Measurements from ENCODE around the gene ZNF165.
A peak's percentile ranks its signal among the peaks of the same experiment; 100 is the strongest.
"Not testable (repeated sequence)": the region's sequence is repeated elsewhere in the genome, so short reads cannot be mapped to it uniquely, and the experiment has no call there.

Gene ZNF165

GRCh38 chr6:28080381-28080630 is at the start of gene ZNF165:
TSS of gene ZNF165 (plus strand) at chr6:28080568. CDS start at chr6:28085481, 4,913 bp downstream.
- not testable (repeated sequence) for DNase-seq

GRCh38 chr6:28053584-28053983 is 26.8 kb upstream of the ZNF165 start:
- no peak for DNase-seq

DNA sequence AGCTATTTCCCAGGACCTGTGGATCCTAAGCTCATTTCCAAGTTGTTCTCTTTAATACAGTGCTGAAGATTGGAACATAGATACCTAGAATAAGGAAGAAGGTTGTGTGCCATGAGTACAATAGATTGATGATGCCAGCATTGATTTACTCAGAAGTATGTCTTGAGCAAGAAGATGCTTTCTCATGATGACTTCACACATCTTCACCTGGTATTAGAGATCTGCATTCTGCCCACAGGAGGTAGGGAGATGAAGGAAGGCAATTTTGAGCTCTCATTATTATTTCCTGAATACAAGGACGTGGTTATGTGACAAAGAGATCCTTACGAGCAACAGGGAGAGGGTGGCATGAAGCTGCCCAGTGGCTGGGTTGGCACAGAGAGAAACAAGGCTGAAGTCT is 20.0 kb upstream of the ZNF165 start:
- DNase-seq: no peak

DNA sequence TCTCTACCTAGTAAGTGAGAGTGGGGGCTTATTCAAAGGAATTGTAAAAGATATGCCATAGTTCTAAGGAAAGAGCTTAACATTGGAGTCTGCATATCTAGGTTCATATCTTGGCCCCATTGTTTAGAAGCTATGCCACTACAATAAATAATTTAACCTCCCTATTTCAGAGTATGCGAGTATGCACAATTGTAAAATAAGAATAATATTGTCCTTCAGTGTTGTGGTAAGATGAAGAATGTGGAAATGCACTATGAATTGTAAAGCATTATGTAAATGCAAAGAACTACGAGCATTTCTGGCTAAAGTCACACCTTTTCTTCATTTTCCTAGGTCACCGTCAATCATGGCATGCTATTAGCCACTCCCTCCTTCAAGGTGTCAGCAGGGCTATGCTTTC is 16.1 kb upstream of the ZNF165 start:
- DNase-seq: no peak

- no peak for DNase-seq
Measured at GRCh38 chr6:28068067-28068466, 12.3 kb upstream of the ZNF165 start.

DNA sequence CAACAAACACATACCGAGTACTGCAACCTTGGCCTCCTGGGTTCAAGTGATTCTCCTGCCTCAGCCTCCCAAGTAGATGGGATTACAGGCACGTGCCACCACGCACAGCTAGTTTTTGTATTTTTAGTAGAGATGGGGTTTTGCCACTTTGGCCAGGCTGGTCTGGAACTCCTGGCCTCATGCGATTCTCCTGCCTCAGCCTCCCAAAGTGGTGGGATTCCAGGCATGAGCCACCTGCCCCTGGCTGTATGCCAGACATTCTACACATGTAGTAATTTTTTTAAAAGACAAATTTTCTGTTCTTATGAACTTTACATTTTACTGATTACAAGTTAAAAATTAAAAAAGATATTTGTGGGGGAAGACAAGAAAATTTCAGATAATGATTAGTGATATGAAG is 9.4 kb upstream of the ZNF165 start:
- not testable (repeated sequence) for DNase-seq

- no peak for DNase-seq
Measured at GRCh38 chr6:28078050-28078449, 2.3 kb upstream of the ZNF165 start.

DNA sequence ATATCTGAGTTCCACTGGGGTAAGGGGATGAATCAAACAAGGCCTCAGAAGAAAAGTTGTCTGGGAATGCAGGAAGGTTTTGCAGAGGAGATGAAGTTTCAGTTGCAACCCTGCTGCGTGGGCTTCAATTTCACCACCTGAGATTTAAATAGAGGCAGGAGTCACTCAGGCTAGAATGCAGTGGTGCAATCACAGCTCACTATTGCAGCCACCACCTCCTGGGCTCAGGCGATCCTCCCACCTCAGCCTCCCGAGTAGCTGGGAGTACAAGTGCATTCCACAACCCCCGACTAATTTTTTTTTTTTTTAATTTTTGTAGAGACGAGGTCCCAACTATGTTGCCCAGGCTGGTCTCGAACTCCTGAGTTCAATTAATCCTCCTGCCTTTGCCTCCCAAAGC is 1.5 kb upstream of the ZNF165 start:
- DNase-seq: no peak

DNA sequence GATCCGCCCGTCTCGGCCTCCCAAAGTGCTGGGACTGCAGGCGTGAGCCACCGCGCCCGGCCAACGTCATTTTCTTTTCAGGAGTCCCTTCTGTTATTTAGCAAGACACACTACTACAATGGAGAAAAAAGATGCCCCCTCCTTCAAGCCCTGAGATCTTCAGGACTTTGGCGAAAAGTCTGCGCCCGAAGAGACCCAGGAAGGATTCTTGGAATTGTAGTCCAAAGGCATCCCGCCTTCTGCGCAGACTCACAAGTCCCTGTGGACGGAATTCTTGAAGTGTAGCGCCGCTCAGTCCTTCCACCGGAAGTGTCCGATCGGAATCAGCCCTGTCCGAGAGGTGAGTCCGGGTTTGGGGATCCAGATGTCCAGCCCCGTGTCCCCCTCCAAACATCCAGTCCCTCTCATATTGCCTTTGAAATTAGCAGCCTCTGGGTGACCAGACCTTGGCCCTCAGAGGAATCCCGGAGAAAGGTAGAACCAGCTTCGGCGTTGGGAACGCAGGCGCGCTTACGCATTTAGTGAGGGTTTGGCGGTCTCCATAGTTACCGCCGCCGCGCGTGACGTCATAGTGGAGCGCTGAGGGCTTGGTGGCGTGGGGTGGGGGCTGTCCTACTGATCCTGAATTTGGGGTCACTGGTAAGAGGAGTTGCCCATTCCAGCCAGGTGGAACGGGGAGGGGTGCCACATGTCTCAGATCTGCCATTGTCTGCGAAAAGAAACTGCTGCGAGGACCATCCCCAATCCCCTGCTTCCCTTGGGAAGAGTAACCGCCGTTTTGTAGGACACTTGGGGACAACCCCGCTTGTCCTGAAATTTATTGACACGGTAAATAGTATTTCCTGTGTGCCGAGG is 490 bp downstream of the ZNF165 start:
- DNase-seq: peak; percentile 93

- peak; percentile 43 for DNase-seq
Measured at GRCh38 chr6:28081486-28081751, 1.1 kb downstream of the ZNF165 start.

- no peak for DNase-seq
Measured at GRCh38 chr6:28082939-28083338, 2.6 kb downstream of the ZNF165 start.

GRCh38 chr6:28089054-28089453 is 8.7 kb downstream of the ZNF165 start:
- no peak for DNase-seq

DNA sequence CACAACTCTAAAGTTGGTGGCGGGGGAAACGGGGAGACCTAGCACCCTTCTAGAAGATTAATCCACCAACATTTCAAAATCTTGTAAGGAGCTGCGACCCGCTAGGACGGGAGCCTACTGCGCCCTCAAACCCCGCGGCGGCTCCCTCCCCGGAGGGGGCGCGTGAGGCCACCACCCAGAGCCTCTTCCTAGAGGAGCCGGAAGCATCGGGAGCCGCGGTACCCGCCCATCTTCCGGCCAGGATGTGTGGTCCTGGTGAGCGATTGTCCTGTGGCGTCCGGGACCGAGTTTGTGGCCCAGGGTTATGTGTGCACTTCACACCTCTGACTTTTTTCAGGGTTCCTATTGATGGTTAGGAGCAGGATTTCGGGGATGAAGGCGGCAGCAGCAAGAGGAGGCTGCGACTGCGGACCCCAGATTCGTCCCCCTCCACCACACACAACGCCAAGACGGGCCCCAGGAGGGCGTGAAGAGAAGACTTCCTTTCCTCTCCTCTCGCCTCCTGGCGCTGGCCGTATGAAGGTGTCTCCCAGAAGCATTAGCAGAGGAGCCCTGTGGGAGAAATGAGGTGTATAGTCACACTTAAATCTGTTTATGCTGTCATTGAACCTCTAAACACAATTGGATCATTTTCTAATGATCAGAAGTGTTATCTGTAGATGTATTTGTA is 10.7 kb downstream of the ZNF165 start:
- DNase-seq: no peak

DNA sequence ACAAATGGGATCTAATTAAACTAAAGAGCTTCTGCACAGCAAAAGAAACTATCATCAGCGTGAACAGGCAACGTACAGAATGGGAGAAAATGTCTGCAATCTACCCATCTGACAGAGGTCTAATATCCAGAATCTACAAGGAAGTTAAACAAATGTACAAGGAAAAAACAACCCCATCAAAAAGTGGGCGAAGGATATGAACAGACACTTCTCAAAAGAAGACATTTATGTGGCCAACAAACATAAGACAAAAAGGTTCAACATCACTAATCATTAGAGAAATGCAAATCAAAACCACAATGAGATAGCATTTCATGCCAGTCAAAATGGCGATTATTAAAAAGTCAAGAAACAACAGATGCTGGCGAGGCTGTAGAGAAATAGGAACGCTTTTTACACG is 21.9 kb downstream of the ZNF165 start:
- DNase-seq: not testable (repeated sequence)

- DNase-seq: not testable (repeated sequence)
Measured at GRCh38 chr6:28102699-28103098, 22.3 kb downstream of the ZNF165 start.

DNA sequence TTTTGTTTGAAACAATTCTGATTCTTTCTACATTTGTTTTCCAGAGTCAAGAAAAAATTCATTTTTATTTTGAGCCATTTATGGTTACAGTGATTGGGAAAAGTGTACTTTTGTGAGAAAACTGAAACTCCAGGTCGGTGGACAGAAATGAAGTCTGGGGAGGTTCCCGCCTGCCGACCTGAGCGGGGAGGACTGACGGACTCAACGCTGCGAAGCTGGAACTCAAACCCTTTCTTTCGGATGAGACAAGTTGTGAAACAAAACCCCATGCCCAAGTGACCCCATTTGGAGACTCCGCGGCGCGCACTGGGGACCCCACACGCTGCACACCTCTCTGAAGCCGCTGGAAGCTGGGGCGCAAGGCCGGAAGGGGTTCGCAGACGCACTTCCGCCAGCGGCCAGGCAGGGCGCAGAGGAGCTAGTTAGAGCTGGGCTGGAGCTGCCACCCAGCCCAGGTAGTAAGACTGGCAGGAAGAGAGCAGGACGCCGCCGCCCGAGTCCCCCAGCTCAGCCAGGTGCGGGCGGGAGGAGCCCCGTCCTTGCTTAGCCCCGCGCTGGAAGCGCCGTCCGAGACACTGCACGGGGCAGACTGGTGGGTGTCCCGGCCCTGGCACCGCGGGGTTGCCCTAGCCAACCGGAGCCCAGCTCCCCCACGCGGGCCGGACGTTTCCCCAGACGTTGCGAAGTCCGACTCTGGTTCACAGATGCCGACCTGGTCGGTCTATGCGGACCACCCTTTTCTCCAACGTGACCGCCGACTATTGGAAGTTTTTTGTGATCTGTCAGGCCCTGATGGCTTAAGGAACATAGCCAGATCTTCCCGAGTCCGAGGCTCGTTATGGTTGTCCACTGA is 24.2 kb downstream of the ZNF165 start:
- DNase-seq: peak; percentile 76

DNA sequence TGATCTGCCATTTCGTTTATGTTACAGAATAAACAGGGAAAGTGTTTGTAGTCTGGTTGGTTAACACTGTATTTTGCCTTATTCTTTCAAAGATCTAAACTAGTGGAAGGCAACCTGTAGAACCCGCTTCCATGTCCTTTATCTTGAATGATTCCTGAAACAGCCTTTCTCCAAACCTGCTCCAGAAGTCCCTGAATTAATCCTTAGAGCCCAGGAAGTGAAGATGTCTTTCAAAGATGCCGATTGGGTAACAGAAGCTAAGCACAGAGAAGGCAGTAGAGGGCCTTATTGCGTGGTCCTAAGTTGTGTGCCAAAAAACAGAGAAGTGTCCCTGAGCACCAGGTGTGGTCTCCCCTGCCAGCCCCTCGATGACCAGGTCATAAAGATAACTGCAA is 24.9 kb downstream of the ZNF165 start:
- peak; percentile 58 for DNase-seq

GRCh38 chr6:28107506-28107905 is 27.1 kb downstream of the ZNF165 start:
- DNase-seq: no peak

DNA sequence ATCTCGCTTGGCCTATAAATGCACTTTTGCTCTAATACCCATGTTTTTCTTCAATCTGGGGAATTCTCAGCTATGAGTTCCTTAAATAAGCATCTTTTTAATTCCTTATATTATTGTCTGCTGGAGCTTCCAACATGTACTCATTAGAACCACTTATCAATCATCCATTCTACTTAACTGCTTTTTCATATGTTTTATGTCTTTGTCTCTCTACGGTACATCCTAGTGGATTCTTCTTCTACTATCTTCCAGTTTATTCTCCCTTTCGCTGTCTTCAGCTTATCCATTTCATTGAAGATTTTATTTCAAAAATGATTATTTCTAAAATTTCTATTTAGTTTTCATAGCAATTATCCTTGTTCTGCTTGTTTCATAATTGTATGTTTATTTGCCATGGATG is 31.6 kb downstream of the ZNF165 start:
- no peak for DNase-seq

- DNase-seq: no peak
Measured at GRCh38 chr6:28115799-28116198, 35.4 kb downstream of the ZNF165 start.

- DNase-seq: no peak
Measured at GRCh38 chr6:28117386-28118050, 37.1 kb downstream of the ZNF165 start.

DNA sequence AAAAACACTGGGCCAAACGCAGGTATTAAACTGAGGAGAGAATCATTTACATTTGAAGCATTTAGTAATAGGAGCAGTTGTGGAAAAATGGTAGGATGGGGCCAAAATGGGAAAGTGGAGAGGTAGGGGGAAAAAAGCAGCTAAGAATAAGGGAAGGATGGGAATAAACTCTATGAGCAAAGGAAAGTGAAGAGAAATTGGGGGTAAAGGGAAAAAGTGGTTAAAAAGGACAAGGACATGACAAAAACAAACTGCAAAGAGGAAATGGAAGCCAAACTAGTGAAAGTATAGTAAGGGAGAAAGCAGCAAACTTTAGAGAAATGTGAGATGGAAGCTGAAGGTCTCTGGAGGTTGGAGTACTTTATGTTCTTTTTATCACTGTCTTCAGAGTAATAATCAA is 37.8 kb downstream of the ZNF165 start:
- no peak for DNase-seq

DNA sequence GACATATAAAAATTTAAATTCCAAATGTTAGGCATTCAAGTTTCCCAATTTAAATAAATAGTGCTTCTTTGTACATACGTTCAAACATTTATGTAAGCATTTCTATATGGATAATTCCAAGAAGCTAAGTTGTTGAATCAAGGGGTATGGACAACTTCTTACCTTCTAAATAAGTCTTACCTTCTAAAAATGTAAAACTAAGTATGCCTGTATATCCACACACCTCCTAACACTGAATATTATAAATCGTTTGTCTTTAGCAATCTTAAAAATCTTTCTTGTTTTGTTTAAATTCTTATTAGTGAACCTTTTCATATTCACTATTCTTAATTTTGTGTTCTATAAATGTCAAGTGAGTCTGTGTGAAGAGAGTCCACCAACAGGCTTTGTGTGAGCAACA is 41.5 kb downstream of the ZNF165 start:
- no peak for DNase-seq
